Activated naive CD4-positive, alpha-beta T cell treated with anti-CD3 and anti-CD28 coated beads for 36 hours (primary cell): Measurements from ENCODE around the gene ELP6. TPM values are rescaled to one million over a fixed set of nuclear protein-coding genes. Genes with fewer than 3 reads are reported as not detected.
"Not testable (repeated sequence)": the region's sequence is repeated elsewhere in the genome, so short reads cannot be mapped to it uniquely, and the experiment has no call there.

ENCODE experiments used
- CTCF ChIA-PET: fragments of 350-600 bp; sonication (Branson Sonifier 250); formaldehyde crosslinking; loops from one replicate; lab custom pipeline; 2021; ENCODE audit warnings: antibody characterized with exemption; lab: Charles Lee
- DNase-seq: peaks from one replicate; pipeline ENCODE4 v3.0.0-alpha.2; 2020
- H3K27ac Mint-ChIP-seq: one replicate; pipeline ENCODE4 v1.8.0; 2021; ENCODE audit warnings: mild to moderate bottlenecking, mixed read lengths
- H3K27me3 Mint-ChIP-seq: one replicate; pipeline ENCODE4 v1.8.0; 2021; ENCODE audit warnings: low read depth, mixed read lengths
- H3K36me3 Mint-ChIP-seq: one replicate; pipeline ENCODE4 v1.8.0; 2021; ENCODE audit warnings: low read depth, mixed read lengths
- H3K4me1 Mint-ChIP-seq: one replicate; pipeline ENCODE4 v1.8.0; 2021; ENCODE audit warnings: low read depth, mixed read lengths
- H3K4me3 Mint-ChIP-seq: one replicate; pipeline ENCODE4 v1.8.0; 2021; ENCODE audit warnings: mild to moderate bottlenecking, moderate library complexity, mixed read lengths
- H3K9me3 Mint-ChIP-seq: one replicate; pipeline ENCODE4 v1.8.0; 2021; ENCODE audit warnings: mixed read lengths
- intact Hi-C: fragments of 100-400 bp; cut with micrococcal nuclease; formaldehyde crosslinking; loops from one replicate; pipeline ENCODE4 v1.15.1; 2023
- total RNA-seq, 2 experiments: library from RNA; stranded (reverse); gene quantifications; one replicate each; pipeline ENCODE4 v1.2.3, GENCODE V29; 2021

The ELP6 gene
- total RNA-seq, 2 experiments from 2014 or later, result 32.7 to 33.1 TPM

- CTCF ChIA-PET, result interaction anchor here (0.7 kb wide), 1 partner anchor 491 kb away, joined by 3 read pairs; no protein-coding TSS in a partner anchor
- Mint-ChIP-seq H3K27ac (no peak overlapping the region), H3K27me3 (no peaks in the 10 kb centered on the region), H3K4me1 (no peaks in the 10 kb centered on the region), H3K4me3 (no peak overlapping the region), H3K9me3 (peaks cover 4% of the 10 kb centered on the region), H3K36me3 (no peaks in the 10 kb centered on the region)
- intact Hi-C loops, result no loop called here
- DNase-seq, result no peak
Measured at GRCh38 chr3:47527952-47528725, 14.6 kb upstream of the ELP6 start.

- intact Hi-C loops, result no loop called here
- Mint-ChIP-seq H3K4me3 (no peak overlapping the region), H3K36me3 (no peaks in the 10 kb centered on the region), H3K27ac (no peak overlapping the region), H3K27me3 (no peaks in the 10 kb centered on the region), H3K4me1 (no peaks in the 10 kb centered on the region), H3K9me3 (peaks cover 4% of the 10 kb centered on the region)
- CTCF ChIA-PET, result interaction anchor here (1.1 kb wide), 1 partner anchor 263 kb away, joined by 7 read pairs; no protein-coding TSS in a partner anchor
- no peak for DNase-seq
Measured at GRCh38 chr3:47525617-47526016, 12.1 kb upstream of the ELP6 start.

GRCh38 chr3:47523310-47524073 lies 10.0 kb upstream of the ELP6 start:
- H3K4me1 Mint-ChIP-seq, result no peaks in the 10 kb centered on the region
- no peak overlapping the region for H3K4me3 Mint-ChIP-seq
- intact Hi-C loops, result loop anchor here (2.0 to 5.0 kb wide), 2 partner anchors 54 to 627 kb away; partner anchors contain the start of gene CSPG5
- no peaks in the 10 kb centered on the region for H3K27me3 Mint-ChIP-seq
- CTCF ChIA-PET, result interaction anchor here (1.0 to 3.8 kb wide), 9 partner anchors 8 to 302 kb away, joined by 3 to 29 read pairs (median 4); no protein-coding TSS in a partner anchor
- H3K9me3 Mint-ChIP-seq, result peaks cover 4% of the 10 kb centered on the region
- H3K36me3 Mint-ChIP-seq, result no peaks in the 10 kb centered on the region
- no peak for DNase-seq
- H3K27ac Mint-ChIP-seq, result no peak overlapping the region

GRCh38 chr3:47522082-47522987 lies 8.8 kb upstream of the ELP6 start:
- intact Hi-C loops, result loop anchor here (1.0 to 5.0 kb wide), 5 partner anchors 55 to 628 kb away; partner anchors contain the start of gene CSPG5
- peak; percentile 91 for DNase-seq
- Mint-ChIP-seq H3K27me3 (no peaks in the 10 kb centered on the region), H3K9me3 (no peaks in the 10 kb centered on the region), H3K27ac (no peak overlapping the region), H3K36me3 (no peaks in the 10 kb centered on the region), H3K4me3 (no peak overlapping the region), H3K4me1 (no peaks in the 10 kb centered on the region)
- CTCF ChIA-PET, result interaction anchor here (0.6 to 3.8 kb wide), 23 partner anchors 8 to 553 kb away, joined by 3 to 29 read pairs (median 4); no protein-coding TSS in a partner anchor

- CTCF ChIA-PET, result interaction anchor here (0.5 to 3.8 kb wide), 14 partner anchors 11 to 317 kb away, joined by 3 to 29 read pairs (median 4); no protein-coding TSS in a partner anchor
- no peaks in the 10 kb centered on the region for H3K36me3 Mint-ChIP-seq
- no peak for DNase-seq
- H3K9me3 Mint-ChIP-seq, result no peaks in the 10 kb centered on the region
- intact Hi-C loops, result loop anchor here (5.0 kb wide), 1 partner anchor 57 kb away; the partner anchor contains the start of gene CSPG5
- no peak overlapping the region for H3K27ac Mint-ChIP-seq
- H3K27me3 Mint-ChIP-seq, result no peaks in the 10 kb centered on the region
- H3K4me1 Mint-ChIP-seq, result no peaks in the 10 kb centered on the region
- no peak overlapping the region for H3K4me3 Mint-ChIP-seq
Measured at GRCh38 chr3:47520756-47521155, 7.2 kb upstream of the ELP6 start.

GRCh38 chr3:47517937-47518336 lies 4.4 kb upstream of the ELP6 start:
- intact Hi-C loops, result no loop called here
- H3K4me1 Mint-ChIP-seq, result peaks cover 2% of the 10 kb centered on the region

GRCh38 chr3:47515864-47516319 lies 2.4 kb upstream of the ELP6 start:
- H3K27ac Mint-ChIP-seq, result no peak overlapping the region
- intact Hi-C loops, result no loop called here
- no peak overlapping the region for H3K4me3 Mint-ChIP-seq
- peaks cover 9% of the 10 kb centered on the region for H3K36me3 Mint-ChIP-seq
- CTCF ChIA-PET, result interaction anchor here (0.6 to 0.9 kb wide), 2 partner anchors 95 to 108 kb away, joined by 3 read pairs; no protein-coding TSS in a partner anchor
- no peaks in the 10 kb centered on the region for H3K9me3 Mint-ChIP-seq
- peaks cover 13% of the 10 kb centered on the region for H3K4me1 Mint-ChIP-seq
- no peaks in the 10 kb centered on the region for H3K27me3 Mint-ChIP-seq
- no peak for DNase-seq

More at GRCh38 chr3:47517937-47518336, 4.4 kb upstream of the ELP6 start:
- Mint-ChIP-seq H3K9me3 (no peaks in the 10 kb centered on the region), H3K4me3 (no peak overlapping the region), H3K27me3 (no peaks in the 10 kb centered on the region), H3K36me3 (no peaks in the 10 kb centered on the region), H3K27ac (no peak overlapping the region)
- CTCF ChIA-PET, result no interaction called here
- no peak for DNase-seq

GRCh38 chr3:47515100-47515499 lies 1.6 kb upstream of the ELP6 start:
- Mint-ChIP-seq H3K9me3 (no peaks in the 10 kb centered on the region), H3K4me1 (peaks cover 15% of the 10 kb centered on the region), H3K4me3 (peak overlapping the region; percentile 67), H3K36me3 (peaks cover 12% of the 10 kb centered on the region), H3K27ac (no peak overlapping the region), H3K27me3 (no peaks in the 10 kb centered on the region)
- CTCF ChIA-PET, result interaction anchor here (0.8 kb wide), 1 partner anchor 21 kb away, joined by 3 read pairs; no protein-coding TSS in a partner anchor
- DNase-seq, result no peak
- intact Hi-C loops, result no loop called here

GRCh38 chr3:47512416-47513124 lies 942 bp downstream of the ELP6 start:
- Mint-ChIP-seq H3K9me3 (no peaks in the 10 kb centered on the region), H3K36me3 (peaks cover 19% of the 10 kb centered on the region)

GRCh38 chr3:47505267-47505666 lies 8.2 kb downstream of the ELP6 start:
- H3K4me3 Mint-ChIP-seq, DNase-seq, intact Hi-C loops, H3K27me3 Mint-ChIP-seq, H3K4me1 Mint-ChIP-seq, H3K27ac Mint-ChIP-seq, H3K9me3 Mint-ChIP-seq: not testable (repeated sequence)
- H3K36me3 Mint-ChIP-seq, result peaks cover 29% of the 10 kb centered on the region
- CTCF ChIA-PET, result interaction anchor here (1.5 kb wide), 1 partner anchor 84 kb away, joined by 3 read pairs; no protein-coding TSS in a partner anchor

More at GRCh38 chr3:47512416-47513124, 942 bp downstream of the ELP6 start:
- Mint-ChIP-seq H3K4me1 (peaks cover 15% of the 10 kb centered on the region), H3K4me3 (peak overlapping the region; percentile 96), H3K27ac (peak overlapping the region; percentile 97), H3K27me3 (no peaks in the 10 kb centered on the region)
- intact Hi-C loops, result loop anchor here (1.0 to 2.0 kb wide), 8 partner anchors 37 to 576 kb away; partner anchors contain the start of genes DHX30, KIF9, KLHL18 and NBEAL2
- DNase-seq, result peak; percentile 44
- CTCF ChIA-PET, result interaction anchor here (0.7 to 2.4 kb wide), 3 partner anchors 10 to 538 kb away, joined by 3 to 11 read pairs (median 6); no protein-coding TSS in a partner anchor
